Measurements from ENCODE around the gene PLAC8L1. TPM values are rescaled to one million over a fixed set of nuclear protein-coding genes. Genes with fewer than 3 reads are reported as not detected.

The PLAC8L1 gene
- total RNA-seq, 1 donor from 2014 or later: 2.4 TPM

GRCh38 chr5:146039420-146039819 lies 66.0 kb downstream of the PLAC8L1 start:
- H3K9me3 Mint-ChIP-seq: no peaks in the 10 kb centered on the region
- DNase-seq (ENCODE audit: extremely low spot score, unreplicated experiment): no peak

DNA sequence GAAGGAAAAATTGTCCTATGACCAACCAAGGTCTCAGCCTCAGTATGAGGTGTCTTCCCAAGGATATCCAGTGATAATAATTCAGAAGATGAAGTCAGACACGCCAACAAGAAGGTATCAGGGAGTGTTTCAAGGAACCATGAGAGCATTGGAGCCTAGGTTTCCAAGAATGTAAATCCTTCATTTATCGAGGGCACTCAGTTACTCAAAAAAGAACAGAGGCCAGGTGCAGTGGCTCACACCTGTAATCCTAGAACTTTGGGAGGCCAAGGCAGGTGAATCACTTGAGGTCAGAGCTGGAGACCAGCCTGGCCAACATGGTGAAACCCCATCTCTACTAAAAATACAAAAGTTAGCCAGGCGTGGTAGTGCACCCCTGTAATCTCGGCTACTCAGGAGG lies 70.8 kb downstream of the PLAC8L1 start:
- Mint-ChIP-seq H3K9me3 (no peaks in the 10 kb centered on the region), H3K27ac (no peak overlapping the region), H3K36me3 (no peaks in the 10 kb centered on the region), H3K4me3 (no peak overlapping the region), H3K4me1 (ENCODE audit: unreplicated experiment) (peaks cover 7% of the 10 kb centered on the region), H3K27me3 (no peaks in the 10 kb centered on the region)
- TF ChIP-seq, protein P1, sequence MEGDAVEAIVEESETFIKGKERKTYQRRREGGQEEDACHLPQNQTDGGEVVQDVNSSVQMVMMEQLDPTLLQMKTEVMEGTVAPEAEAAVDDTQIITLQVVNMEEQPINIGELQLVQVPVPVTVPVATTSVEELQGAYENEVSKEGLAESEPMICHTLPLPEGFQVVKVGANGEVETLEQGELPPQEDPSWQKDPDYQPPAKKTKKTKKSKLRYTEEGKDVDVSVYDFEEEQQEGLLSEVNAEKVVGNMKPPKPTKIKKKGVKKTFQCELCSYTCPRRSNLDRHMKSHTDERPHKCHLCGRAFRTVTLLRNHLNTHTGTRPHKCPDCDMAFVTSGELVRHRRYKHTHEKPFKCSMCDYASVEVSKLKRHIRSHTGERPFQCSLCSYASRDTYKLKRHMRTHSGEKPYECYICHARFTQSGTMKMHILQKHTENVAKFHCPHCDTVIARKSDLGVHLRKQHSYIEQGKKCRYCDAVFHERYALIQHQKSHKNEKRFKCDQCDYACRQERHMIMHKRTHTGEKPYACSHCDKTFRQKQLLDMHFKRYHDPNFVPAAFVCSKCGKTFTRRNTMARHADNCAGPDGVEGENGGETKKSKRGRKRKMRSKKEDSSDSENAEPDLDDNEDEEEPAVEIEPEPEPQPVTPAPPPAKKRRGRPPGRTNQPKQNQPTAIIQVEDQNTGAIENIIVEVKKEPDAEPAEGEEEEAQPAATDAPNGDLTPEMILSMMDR (conservative IDR thresholded peaks at IDR 0.05): no peak
- DNase-seq (ENCODE audit: extremely low spot score, unreplicated experiment): no peak

More at GRCh38 chr5:146039420-146039819, 66.0 kb downstream of the PLAC8L1 start:
- no peak overlapping the region for H3K4me3 Mint-ChIP-seq
- no peaks in the 10 kb centered on the region for H3K27me3 Mint-ChIP-seq
- TF ChIP-seq, protein P1 (conservative IDR thresholded peaks at IDR 0.05): no peak
- H3K36me3 Mint-ChIP-seq: no peaks in the 10 kb centered on the region
- no peaks in the 10 kb centered on the region for H3K4me1 Mint-ChIP-seq (ENCODE audit: unreplicated experiment)
- no peak overlapping the region for H3K27ac Mint-ChIP-seq

Other genes with a start within 250 kb of the PLAC8L1 start
- 0.24 TPM in 1 of 2 replicates, not detected in the other for gene GRXCR2, start 232.6 kb downstream of the PLAC8L1 start, total RNA-seq (ENCODE audit: low replicate concordance)
- 11.2 and 20.8 TPM in 2 replicates for gene SH3RF2, start 169.0 kb downstream of the PLAC8L1 start, total RNA-seq (ENCODE audit: low replicate concordance)
- gene LARS1, start 77.1 kb upstream of the PLAC8L1 start, total RNA-seq (ENCODE audit: low replicate concordance): 120 and 142 TPM in 2 replicates
- 17.8 and 19.8 TPM in 2 replicates for gene RBM27, start 98.0 kb upstream of the PLAC8L1 start, total RNA-seq (ENCODE audit: low replicate concordance)
- 0.19 TPM in 1 of 2 replicates, not detected in the other for gene POU4F3, start 233.3 kb upstream of the PLAC8L1 start, total RNA-seq (ENCODE audit: low replicate concordance)

Measured in type B pancreatic cell (in vitro differentiated cells).